Lower leg skin (tissue), 3 donors: ENCODE results near the gene CHRM1.

Experiments used
- CTCF ChIP-seq, 3 donors: fragments of 450-650 bp; IDR thresholded peaks; one replicate each; pipeline ENCODE4 v1.5.1; 2016; ENCODE audit warnings: antibody characterized with exemption in 3 of 3, mild to moderate bottlenecking in 3 of 3, moderate library complexity in 2 of 3
- POLR2A ChIP-seq, 2 donors: fragments of 450-650 bp; IDR thresholded peaks; one replicate each; pipeline ENCODE4 v1.6.1; 2016 to 2017; ENCODE audit warnings: antibody characterized with exemption in 2 of 2, mild to moderate bottlenecking in 1 of 2, moderate library complexity in 1 of 2

DNA sequence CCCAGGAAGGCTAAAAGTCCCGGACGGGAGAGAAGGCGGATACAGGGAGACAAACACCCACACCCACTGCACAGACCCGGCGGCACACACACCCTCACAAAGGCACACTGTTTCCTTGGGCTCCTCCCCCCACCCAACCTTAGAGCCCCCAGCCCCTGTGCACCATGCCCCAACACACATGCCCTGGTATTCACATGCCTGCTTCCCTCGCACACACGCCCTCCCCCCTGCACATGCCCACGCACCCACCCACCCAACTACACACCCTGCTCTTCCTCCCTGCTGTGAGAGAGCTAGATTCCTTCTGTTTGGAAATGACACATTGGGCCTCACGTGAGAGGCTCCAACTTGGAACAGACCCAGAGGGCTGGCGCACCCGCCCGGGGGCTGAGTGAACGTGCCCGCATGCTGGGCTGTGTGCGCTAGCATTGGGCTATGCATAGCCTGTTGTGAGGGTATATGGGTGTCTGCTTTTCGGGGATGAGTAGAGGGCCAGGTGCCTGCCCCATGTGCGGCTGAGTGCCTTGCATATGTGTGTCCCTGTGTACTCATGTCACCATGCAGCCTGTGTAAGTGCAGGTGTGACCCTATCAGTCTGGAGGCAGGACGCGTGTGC is 518 bp upstream of the CHRM1 start:
- no peak for TF ChIP-seq POLR2A (IDR thresholded peaks at IDR 0.05)
- TF ChIP-seq CTCF (IDR thresholded peaks at IDR 0.05) = no peak
